Activated naive CD4-positive, alpha-beta T cell treated with anti-CD3 and anti-CD28 coated beads, Interleukin-2, amount 10 ng/mL, durations not matched to agents 7 days and 5 days (primary cell): ENCODE data around the gene ANAPC16.
A peak's percentile ranks its signal among the peaks of the same experiment; 100 is the strongest.

ENCODE experiments used
- CTCF ChIA-PET: fragments of 350-600 bp; sonication (Branson Sonifier 250); formaldehyde crosslinking; loops from one replicate; lab custom pipeline; 2021; ENCODE audit warnings: antibody characterized with exemption; lab: Charles Lee
- DNase-seq: peaks from one replicate; pipeline ENCODE4 v3.0.0-alpha.2; 2020
- H3K27ac Mint-ChIP-seq: one replicate; pipeline ENCODE4 v1.8.0; 2021; ENCODE audit warnings: mild to moderate bottlenecking, moderate library complexity, mixed read lengths
- H3K27me3 Mint-ChIP-seq: one replicate; pipeline ENCODE4 v1.8.0; 2021; ENCODE audit warnings: mild to moderate bottlenecking, mixed read lengths
- H3K36me3 Mint-ChIP-seq: one replicate; pipeline ENCODE4 v1.8.0; 2021; ENCODE audit warnings: mixed read lengths
- H3K4me1 Mint-ChIP-seq: one replicate; pipeline ENCODE4 v1.8.0; 2021; ENCODE audit warnings: mixed read lengths
- H3K4me3 Mint-ChIP-seq: one replicate; pipeline ENCODE4 v1.8.0; 2021; ENCODE audit warnings: mild to moderate bottlenecking, moderate library complexity, mixed read lengths
- H3K9me3 Mint-ChIP-seq: one replicate; pipeline ENCODE4 v1.8.0; 2021; ENCODE audit warnings: mixed read lengths

ANAPC16 gene

DNA sequence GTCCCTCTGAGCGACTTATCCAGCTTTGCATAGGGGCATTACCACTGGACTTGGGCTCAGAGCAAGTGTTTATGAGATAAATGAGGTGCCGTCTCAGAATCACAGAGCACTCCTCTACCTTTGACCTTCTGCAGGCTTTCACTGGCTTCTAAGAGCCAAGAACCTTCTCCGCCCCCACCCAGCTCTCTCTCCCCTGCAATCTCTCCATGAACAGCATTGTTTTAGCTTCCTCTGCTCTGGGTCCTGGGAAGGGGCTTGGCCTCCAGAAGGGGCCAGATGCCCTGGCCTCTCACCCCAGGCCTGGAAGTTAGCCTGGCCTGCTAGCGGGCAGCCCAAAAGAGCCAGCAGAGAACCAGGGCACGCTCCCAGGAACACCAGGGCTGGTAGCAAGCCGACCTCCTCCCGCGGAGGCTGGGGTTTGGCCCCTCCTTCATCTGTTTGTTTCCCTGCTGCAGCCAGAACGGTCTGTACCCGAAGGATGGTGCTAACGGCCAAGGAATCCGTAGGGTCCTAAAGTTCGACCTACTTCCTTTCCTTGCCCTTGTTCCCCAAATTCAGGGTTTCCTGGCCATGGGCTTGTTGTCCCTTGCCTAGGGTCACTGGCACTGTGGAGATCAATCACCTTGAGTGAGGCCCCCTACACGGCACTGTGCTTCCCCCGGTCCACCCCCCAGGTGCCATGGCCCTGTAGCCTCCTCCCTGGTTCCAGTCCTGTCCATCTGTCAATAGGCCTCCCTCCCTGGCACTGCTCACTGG lies 39.2 kb downstream of the ANAPC16 start:
- H3K4me1 Mint-ChIP-seq: peaks cover 81% of the 10 kb centered on the region
- peak overlapping the region; percentile 69 for H3K4me3 Mint-ChIP-seq
- peaks cover 3% of the 10 kb centered on the region for H3K36me3 Mint-ChIP-seq
- peak; percentile 71 for DNase-seq
- CTCF ChIA-PET: interaction anchor here (0.9 to 2.1 kb wide), 7 partner anchors 17 to 87 kb away, joined by 3 to 11 read pairs (median 5); no protein-coding TSS in a partner anchor
- no peaks in the 10 kb centered on the region for H3K27me3 Mint-ChIP-seq
- H3K27ac Mint-ChIP-seq: peak overlapping the region; percentile 87
- no peaks in the 10 kb centered on the region for H3K9me3 Mint-ChIP-seq

DNA sequence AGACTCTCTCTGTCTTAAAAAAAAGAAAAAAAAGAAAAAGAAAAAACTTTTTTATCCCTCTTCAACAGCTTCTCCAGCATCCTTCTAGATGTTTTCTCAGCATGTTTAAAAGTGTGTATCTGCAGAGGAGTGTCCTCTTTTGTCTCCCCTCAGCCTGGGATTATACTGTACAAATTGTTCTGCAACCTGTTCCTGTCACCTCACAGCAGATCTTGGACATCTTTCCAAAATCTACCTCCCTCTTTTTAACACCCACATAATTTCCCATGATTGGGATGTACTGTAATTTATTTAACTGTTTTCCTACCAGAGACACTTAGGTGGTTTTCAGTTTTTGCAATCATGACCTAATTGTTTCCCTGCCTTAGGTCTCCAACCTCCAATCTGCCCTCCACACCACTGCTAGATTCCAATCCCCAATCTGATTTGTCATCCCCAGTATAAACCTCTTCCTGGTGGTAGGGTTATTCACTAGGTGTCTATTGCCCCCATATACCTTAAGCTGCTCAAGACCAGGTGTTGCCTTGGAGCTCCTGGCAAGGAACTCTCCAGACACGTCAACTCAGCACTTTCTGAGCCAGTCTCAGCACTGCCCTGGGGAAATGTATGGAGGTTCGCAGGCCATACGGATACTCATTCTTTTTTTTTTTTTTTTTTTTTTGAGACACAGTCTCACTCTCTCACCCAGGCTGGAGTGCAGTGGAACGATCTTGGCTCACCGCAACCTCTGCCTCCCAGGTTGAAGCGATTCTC lies 40.3 kb downstream of the ANAPC16 start:
- Mint-ChIP-seq H3K9me3 (no peaks in the 10 kb centered on the region), H3K36me3 (no peaks in the 10 kb centered on the region), H3K4me1 (peaks cover 82% of the 10 kb centered on the region), H3K27ac (peak overlapping the region; percentile 62), H3K27me3 (no peaks in the 10 kb centered on the region), H3K4me3 (no peak overlapping the region)
- CTCF ChIA-PET: interaction anchor here (0.9 to 2.1 kb wide), 3 partner anchors 79 to 86 kb away, joined by 4 to 11 read pairs (median 6); no protein-coding TSS in a partner anchor
- no peak for DNase-seq

DNA sequence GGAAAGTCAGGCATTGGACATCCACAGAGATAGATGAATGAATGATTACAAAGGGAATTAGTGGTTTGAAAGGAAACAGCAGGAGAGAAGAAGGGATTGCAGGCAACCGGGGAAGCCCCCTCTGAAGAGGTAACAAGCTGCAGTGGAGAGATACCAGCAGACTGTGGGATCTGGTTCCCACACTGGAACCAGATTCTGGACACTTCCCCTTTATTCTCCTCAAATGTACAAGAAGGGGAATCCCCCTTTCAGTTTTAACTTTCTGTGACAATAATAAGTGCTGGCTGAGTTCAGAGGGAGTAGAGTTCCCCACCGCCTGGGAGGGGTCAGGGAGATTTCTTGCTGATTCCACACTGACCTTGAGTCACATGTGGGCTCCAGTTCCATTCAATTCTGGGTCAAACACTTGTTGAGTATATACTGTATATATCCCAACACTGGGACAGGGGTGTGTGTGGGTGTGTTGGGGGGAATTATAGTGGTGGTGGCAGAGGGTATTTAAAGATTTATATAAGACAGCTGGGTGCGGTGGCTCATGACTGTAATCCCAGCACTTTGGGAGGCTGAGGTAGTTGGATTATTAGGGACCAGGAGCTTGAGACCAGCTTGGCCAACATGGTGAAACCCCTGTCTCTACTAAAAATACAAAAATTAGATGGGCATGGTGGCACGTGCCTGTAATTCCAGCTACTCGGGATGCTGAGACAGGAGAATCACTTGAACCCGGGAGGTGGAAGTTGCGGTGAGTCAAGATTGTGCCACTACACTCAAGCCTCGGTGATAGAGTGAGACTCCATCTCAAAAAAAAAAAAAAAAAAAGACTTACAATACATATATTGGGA lies 41.5 kb downstream of the ANAPC16 start:
- Mint-ChIP-seq H3K27ac (peak overlapping the region; percentile 62), H3K36me3 (no peaks in the 10 kb centered on the region), H3K9me3 (no peaks in the 10 kb centered on the region), H3K27me3 (no peaks in the 10 kb centered on the region), H3K4me1 (peaks cover 84% of the 10 kb centered on the region), H3K4me3 (peak overlapping the region; percentile 22)
- DNase-seq: no peak
- CTCF ChIA-PET: interaction anchor here (0.7 to 1.6 kb wide), 3 partner anchors 18 to 72 kb away, joined by 3 to 5 read pairs (median 4); no protein-coding TSS in a partner anchor

DNA sequence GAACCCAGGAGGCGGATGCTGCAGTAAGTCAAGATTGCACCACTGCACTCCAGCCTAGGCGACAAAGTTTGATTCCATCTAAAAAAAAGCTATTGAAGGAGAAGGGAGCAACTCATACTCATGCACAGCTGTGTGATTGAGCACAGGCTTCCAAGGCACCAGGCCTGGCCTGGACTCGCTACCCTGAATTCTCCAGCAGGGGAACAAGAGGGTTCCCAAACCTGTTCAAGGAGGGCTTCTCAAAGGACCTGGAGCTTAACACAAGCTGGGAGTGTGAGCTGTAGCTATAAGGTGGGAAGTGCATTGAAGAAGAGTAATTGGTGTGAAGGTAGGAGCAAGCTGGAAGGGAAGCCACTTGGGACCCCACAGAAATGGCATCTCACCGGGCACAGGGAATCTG lies 42.8 kb downstream of the ANAPC16 start:
- DNase-seq: no peak
- CTCF ChIA-PET: interaction anchor here (1.1 to 3.6 kb wide), 5 partner anchors 9 to 78 kb away, joined by 3 to 31 read pairs (median 5); partner anchors contain the start of gene DDIT4
- Mint-ChIP-seq H3K4me1 (peaks cover 85% of the 10 kb centered on the region), H3K4me3 (no peak overlapping the region), H3K27ac (peak overlapping the region; percentile 73), H3K9me3 (no peaks in the 10 kb centered on the region), H3K27me3 (peaks cover under 1% of the 10 kb centered on the region), H3K36me3 (no peaks in the 10 kb centered on the region)

DNA sequence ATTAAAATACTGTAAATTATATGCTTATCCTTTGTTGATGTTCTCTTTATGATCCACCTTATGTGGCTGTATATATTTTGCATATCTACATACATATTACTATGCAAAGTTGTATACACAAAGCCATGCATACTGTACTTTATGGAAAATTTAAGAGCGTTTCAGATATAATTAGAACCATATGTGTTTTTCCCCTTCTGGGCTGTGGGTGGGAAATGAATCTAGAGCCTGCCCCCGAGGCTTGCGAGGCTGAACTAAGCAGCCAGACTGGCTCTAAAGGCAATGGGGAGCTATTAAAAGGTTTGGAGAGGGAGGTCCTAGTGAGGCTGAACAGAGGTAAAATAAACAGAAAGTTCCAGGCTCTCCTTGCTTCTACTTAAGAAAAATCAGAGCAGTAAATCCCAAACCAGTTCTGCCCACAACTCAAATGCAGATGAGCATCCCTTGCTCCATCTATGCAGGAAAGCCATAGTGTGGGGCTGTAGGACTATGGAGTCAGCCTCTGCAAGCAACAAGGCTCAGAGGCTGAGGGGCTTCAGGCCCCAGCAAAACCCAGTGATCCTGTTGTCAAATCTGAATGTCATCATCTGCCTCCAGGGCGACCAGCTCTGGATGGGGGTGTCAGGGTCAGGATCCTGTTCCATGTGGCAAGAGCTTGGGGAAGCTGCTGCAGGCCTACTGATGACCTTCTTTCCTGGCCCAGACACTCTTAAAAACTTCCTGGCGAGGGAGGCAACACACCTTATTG lies 43.9 kb downstream of the ANAPC16 start:
- Mint-ChIP-seq H3K36me3 (no peaks in the 10 kb centered on the region), H3K27me3 (peaks cover 5% of the 10 kb centered on the region), H3K4me1 (peaks cover 85% of the 10 kb centered on the region), H3K9me3 (no peaks in the 10 kb centered on the region), H3K27ac (peak overlapping the region; percentile 97), H3K4me3 (peak overlapping the region; percentile 73)
- DNase-seq: no peak
- CTCF ChIA-PET: interaction anchor here (0.7 to 3.6 kb wide), 13 partner anchors 12 to 134 kb away, joined by 3 to 31 read pairs (median 7); partner anchors contain the start of gene DDIT4

DNA sequence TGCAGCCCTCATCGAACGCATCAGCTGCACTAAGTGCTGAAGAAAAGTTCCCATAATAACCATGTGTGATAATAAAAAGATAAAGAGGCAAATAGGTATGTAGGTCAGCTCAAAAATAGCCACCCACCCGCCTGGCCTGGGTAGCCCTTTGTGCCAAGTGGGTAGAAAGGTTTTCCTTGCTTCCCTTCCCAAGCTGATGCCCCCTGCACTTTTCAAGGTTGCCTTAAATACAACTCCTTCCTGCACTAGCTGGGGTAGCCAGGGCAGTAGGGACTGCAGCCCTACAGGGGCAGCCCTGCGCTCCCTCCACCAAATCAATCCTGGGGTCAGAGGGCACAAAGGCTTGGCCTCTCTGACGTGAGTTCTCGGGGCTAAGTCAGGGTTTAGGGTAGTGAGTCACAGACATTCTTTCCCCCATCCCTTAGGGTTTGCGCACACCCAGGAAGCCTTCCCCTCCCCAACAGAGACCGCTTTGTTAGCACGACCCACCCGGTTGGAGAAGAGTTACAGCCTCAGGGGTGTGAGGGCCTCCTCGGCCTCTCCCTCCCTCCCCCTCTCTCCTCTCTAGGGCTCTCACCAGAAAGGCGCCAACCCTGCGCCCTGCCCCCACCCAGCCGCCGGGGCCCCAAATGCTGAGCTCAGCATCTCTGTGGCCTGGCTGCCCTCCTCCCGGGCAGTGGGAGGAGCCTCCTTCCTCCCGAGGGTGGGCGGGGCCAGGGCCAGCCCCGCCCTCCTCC lies 44.6 kb downstream of the ANAPC16 start:
- peaks cover 80% of the 10 kb centered on the region for H3K4me1 Mint-ChIP-seq
- DNase-seq: peak; percentile 92
- peak overlapping the region; percentile 73 for H3K4me3 Mint-ChIP-seq
- CTCF ChIA-PET: interaction anchor here (0.6 to 3.6 kb wide), 20 partner anchors 9 to 134 kb away, joined by 3 to 31 read pairs (median 6); partner anchors contain the start of gene DDIT4
- H3K9me3 Mint-ChIP-seq: no peaks in the 10 kb centered on the region
- H3K27ac Mint-ChIP-seq: peak overlapping the region; percentile 97
- no peaks in the 10 kb centered on the region for H3K36me3 Mint-ChIP-seq
- peaks cover 5% of the 10 kb centered on the region for H3K27me3 Mint-ChIP-seq

DNA sequence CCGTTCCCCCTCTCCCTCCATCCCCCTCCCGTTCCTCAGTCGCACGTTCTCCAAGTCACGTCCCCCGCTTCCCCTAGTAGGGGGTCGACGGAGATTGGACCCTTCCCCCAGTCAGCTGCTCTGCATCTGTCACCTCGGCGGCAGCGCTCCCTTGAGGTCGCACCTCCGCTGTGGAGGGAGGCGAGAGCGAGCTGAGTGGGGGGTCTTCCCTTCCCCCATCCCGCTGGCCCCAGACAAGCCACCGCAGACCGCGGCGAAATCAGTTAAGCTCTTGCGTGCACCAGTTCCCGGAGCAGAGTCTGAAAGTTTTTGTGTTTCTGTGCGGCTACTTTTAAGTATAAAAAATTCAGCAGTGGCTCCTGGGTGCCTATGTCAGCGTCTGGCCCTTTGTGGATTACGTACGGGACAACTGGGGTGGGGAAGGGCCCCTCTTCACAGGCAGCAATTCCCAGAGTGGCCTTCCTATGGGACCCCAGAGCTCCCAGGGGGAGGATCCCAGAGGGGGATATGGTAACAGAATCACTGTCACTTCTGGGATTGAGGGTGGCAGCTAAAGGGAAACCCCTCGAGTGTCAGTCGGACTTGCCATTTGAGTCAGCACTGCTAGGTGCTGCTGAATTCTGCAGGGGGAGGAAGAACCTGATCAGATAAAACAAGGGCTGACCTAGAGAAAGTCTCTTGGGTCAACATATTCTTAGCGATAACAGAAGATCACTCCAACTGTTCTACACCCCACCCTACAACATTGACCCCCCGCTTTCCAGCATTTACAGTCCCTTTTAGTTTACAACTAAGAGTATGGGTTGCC lies 45.4 kb downstream of the ANAPC16 start:
- Mint-ChIP-seq H3K27me3 (peaks cover 5% of the 10 kb centered on the region), H3K4me1 (peaks cover 76% of the 10 kb centered on the region), H3K9me3 (no peaks in the 10 kb centered on the region), H3K27ac (peak overlapping the region; percentile 97), H3K36me3 (no peaks in the 10 kb centered on the region), H3K4me3 (peak overlapping the region; percentile 73)
- peak; percentile 71 for DNase-seq
- CTCF ChIA-PET: interaction anchor here (0.6 to 3.6 kb wide), 18 partner anchors 8 to 135 kb away, joined by 3 to 31 read pairs (median 6); partner anchors contain the start of gene DDIT4

DNA sequence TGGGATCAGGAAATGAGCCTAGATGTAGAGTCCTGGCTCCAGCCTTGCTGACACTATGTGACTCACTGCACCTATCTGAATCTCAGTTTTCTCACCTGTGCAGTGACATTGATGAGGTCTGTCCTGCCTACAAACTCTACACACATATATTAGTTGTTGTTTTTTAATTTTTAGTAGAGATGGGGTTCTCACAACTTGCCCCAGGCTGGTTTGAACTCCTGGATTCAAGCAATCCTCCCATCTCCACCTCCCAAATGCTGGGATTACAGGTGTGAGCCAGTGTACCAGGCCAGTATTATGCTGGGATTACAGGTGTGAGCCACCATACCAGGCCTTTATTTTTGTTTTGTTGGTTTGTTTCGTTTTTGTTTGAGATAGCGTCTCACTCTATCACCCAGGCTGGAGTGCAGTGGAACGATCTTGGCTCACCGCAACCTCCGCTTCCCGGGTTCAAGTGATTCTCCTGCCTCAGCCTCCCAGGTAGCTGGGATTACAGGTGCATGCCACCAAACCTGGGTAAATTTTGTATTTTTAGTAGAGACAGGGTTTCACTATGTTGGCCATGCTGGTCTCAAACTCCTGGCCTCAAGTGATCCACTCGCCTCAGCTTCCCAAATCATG lies 46.1 kb downstream of the ANAPC16 start:
- peak overlapping the region; percentile 73 for H3K4me3 Mint-ChIP-seq
- peaks cover 72% of the 10 kb centered on the region for H3K4me1 Mint-ChIP-seq
- no peaks in the 10 kb centered on the region for H3K36me3 Mint-ChIP-seq
- DNase-seq: no peak
- H3K9me3 Mint-ChIP-seq: no peaks in the 10 kb centered on the region
- CTCF ChIA-PET: interaction anchor here (0.8 to 3.6 kb wide), 9 partner anchors 8 to 75 kb away, joined by 3 to 31 read pairs (median 6); partner anchors contain the start of gene DDIT4
- H3K27me3 Mint-ChIP-seq: peaks cover 5% of the 10 kb centered on the region
- H3K27ac Mint-ChIP-seq: peak overlapping the region; percentile 97

DNA sequence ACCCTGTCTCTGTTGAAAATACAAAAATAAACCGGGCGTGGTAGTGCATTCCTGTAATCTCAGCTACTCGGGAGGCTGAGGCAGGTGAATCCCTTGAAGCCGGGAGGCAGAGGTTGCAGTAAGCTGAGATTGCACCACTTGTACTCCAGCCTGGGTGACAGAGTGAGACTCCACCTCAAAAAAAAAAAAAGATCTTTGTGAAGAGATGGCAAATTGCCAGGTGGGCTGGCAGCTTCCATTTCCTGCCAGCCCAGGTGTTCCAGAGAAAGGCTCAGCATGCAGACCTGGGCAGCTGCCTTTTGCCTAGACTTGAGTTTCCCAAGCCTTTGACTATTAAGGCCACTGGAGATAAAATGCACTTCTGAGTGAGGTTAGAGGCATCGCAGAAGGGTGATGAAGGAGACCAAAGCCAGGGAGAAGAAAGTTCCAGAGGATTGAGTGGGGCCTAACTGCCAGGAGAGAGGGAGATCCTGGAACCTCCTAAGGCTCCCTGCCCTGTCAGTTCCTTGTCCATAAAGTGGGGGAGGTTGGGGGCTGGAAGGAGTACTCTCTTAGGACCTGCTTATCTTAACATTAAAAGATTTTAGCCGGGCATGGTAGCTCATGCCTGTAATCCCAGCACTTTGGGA lies 47.9 kb downstream of the ANAPC16 start:
- peaks cover 5% of the 10 kb centered on the region for H3K27me3 Mint-ChIP-seq
- no peaks in the 10 kb centered on the region for H3K9me3 Mint-ChIP-seq
- H3K4me3 Mint-ChIP-seq: peak overlapping the region; percentile 35
- no peaks in the 10 kb centered on the region for H3K36me3 Mint-ChIP-seq
- DNase-seq: peak; percentile 51
- H3K4me1 Mint-ChIP-seq: peaks cover 67% of the 10 kb centered on the region
- H3K27ac Mint-ChIP-seq: peak overlapping the region; percentile 86
- CTCF ChIA-PET: interaction anchor here (1.1 to 2.3 kb wide), 4 partner anchors 10 to 76 kb away, joined by 3 to 6 read pairs (median 6); partner anchors contain the start of gene DDIT4

DNA sequence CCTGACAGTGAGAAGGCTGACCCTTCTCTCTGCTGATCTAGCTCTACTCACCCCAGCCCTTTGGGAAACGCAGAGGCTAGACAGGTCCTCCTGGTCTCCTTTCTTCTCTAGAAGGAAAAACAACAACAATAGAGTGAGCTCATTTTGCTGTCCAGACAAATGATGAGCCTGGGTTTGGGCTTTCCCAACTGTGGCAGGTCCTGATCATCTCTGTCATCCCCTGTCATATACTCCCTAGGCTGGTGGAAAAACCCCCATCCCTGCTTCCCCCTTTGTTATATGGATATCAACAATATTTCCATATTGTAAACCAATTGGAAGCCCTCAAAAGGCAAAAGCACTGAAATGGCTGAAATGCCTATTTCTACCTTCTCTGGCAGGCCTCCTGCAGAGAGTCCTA lies 48.7 kb downstream of the ANAPC16 start:
- Mint-ChIP-seq H3K9me3 (no peaks in the 10 kb centered on the region), H3K4me1 (peaks cover 66% of the 10 kb centered on the region), H3K27ac (no peak overlapping the region), H3K4me3 (no peak overlapping the region), H3K36me3 (no peaks in the 10 kb centered on the region), H3K27me3 (peaks cover 5% of the 10 kb centered on the region)
- DNase-seq: no peak
- CTCF ChIA-PET: interaction anchor here (0.9 to 2.3 kb wide), 5 partner anchors 9 to 75 kb away, joined by 3 to 6 read pairs (median 5); partner anchors contain the start of gene DDIT4

DNA sequence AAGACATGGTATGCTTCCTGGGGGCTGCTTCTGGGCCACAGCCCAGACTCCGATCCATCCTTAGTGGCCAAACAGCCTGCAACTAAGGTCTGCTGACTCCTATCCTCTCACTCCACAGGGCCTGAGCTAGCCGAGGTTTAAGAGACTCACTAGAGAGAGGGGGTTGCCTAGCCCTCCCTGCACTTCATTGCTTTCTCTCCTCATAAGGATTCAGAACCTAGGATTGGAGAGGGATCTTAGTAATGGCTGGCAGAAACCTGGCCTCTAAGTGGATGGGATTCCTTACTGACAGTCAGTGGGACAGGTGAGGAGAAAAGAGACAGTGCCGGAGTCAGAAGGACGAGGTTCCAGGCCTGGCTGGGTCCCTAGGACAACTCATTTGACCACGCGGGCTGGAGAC lies 49.7 kb downstream of the ANAPC16 start:
- no peak for DNase-seq
- H3K27me3 Mint-ChIP-seq: peaks cover 5% of the 10 kb centered on the region
- CTCF ChIA-PET: interaction anchor here (0.9 to 2.3 kb wide), 4 partner anchors 8 to 74 kb away, joined by 3 to 6 read pairs (median 6); partner anchors contain the start of gene DDIT4
- H3K9me3 Mint-ChIP-seq: no peaks in the 10 kb centered on the region
- H3K4me3 Mint-ChIP-seq: no peak overlapping the region
- no peaks in the 10 kb centered on the region for H3K36me3 Mint-ChIP-seq
- no peak overlapping the region for H3K27ac Mint-ChIP-seq
- peaks cover 60% of the 10 kb centered on the region for H3K4me1 Mint-ChIP-seq
